C4-2B (cell line): ENCODE results near the gene SHISA9.

Experiments
- H3K27ac ChIP-seq: fragments of 450-650 bp; 2 replicates; pipeline ENCODE4 v1.5.1; 2017
- CTCF ChIP-seq: fragments of 450-650 bp; conservative IDR thresholded peaks from 2 replicates; pipeline ENCODE4 v1.5.1; 2017; ENCODE audit warnings: mild to moderate bottlenecking
- ZFX ChIP-seq: fragments of 450-650 bp; IDR thresholded peaks from 2 replicates; pipeline ENCODE4 v1.6.1; 2017

The SHISA9 gene

GRCh38 chr16:13138528-13138927, 237.1 kb downstream of the SHISA9 start:
- TF ChIP-seq ZFX (no peak), CTCF (no peak)
- H3K27ac ChIP-seq, result no peak overlapping the region

GRCh38 chr16:13139661-13140241, 238.4 kb downstream of the SHISA9 start:
- H3K27ac ChIP-seq, result no peak overlapping the region
- TF ChIP-seq CTCF (no peak), ZFX (no peak)

- TF ChIP-seq CTCF, result no peak
- TF ChIP-seq ZFX, result no peak
- H3K27ac ChIP-seq, result no peak overlapping the region
These were observed 242.2 kb downstream of the SHISA9 start for GRCh38 chr16:13143551-13143950.

- TF ChIP-seq ZFX (no peak), CTCF (no peak)
- no peak overlapping the region for H3K27ac ChIP-seq
These were observed 245.4 kb downstream of the SHISA9 start for GRCh38 chr16:13146829-13147228.

GRCh38 chr16:13148294-13148693, 246.9 kb downstream of the SHISA9 start:
- no peak overlapping the region for H3K27ac ChIP-seq
- TF ChIP-seq ZFX, result no peak
- TF ChIP-seq CTCF, result no peak

GRCh38 chr16:13148836-13149235, 247.4 kb downstream of the SHISA9 start:
- TF ChIP-seq ZFX (no peak), CTCF (no peak)
- H3K27ac ChIP-seq, result no peak overlapping the region

- no peak for TF ChIP-seq ZFX
- no peak for TF ChIP-seq CTCF
- no peak overlapping the region for H3K27ac ChIP-seq
These were observed 248.9 kb downstream of the SHISA9 start for GRCh38 chr16:13150181-13150885.
